Endothelial cell of umbilical vein (primary cell): Measurements from ENCODE around the gene PPP1R1C. TPM values are rescaled to one million over a fixed set of nuclear protein-coding genes. Genes with fewer than 3 reads are reported as not detected.

Source experiments
- BruUV-seq: library from RNA; stranded (reverse); fragments of 400-500 nt; replicated peaks from 2 replicates; lab custom pipeline; 2021; lab: Mats Ljungman, UMichigan
- CTCF ChIA-PET: fragments of 300-600, 350-600 bp; sonication (Branson Sonifier 250); formaldehyde crosslinking; loops from one replicate; lab custom pipeline; 2021; ENCODE audit warnings: antibody characterized with exemption, inconsistent platforms; lab: Charles Lee
- POLR2A ChIA-PET: fragments of 300-600, 350-600 bp; sonication (Branson Sonifier 250); formaldehyde crosslinking; loops from one replicate; lab custom pipeline; 2021; ENCODE audit warnings: antibody characterized with exemption, inconsistent platforms; lab: Charles Lee
- DNase-seq: peaks from one replicate; pipeline ENCODE4 v3.0.0-alpha.2; 2011; ENCODE audit warnings: low read depth, low spot score
- FAIRE-seq: peaks from 2 replicates; lab custom pipeline; 2011; peaks lifted over from hg19 to GRCh38; lab: Jason Lieb, UNC
- H2AFZ ChIP-seq: 2 replicates; pipeline ENCODE4 v1.6.0; 2012; ENCODE audit warnings: low read depth, low read length, control low read depth, inconsistent platforms
- H3K27ac ChIP-seq: 2 replicates; pipeline ENCODE4 v1.5.1; 2011; ENCODE audit warnings: low read depth, mild to moderate bottlenecking, control low read depth, low read length, moderate library complexity; ENCODE audit not compliant: insufficient read depth
- H3K27me3 ChIP-seq, 2 experiments: 2 replicates each; pipeline versions ENCODE4 v1.6.0 to v1.6.1; 2011; ENCODE audit warnings: low read length in 2 of 2, mixed read lengths in 1 of 2; ENCODE audit not compliant: control insufficient read depth in 2 of 2, insufficient read depth in 2 of 2
- H3K36me3 ChIP-seq, 2 experiments: 2 replicates in 1 of 2; 3 replicates in 1 of 2; pipeline ENCODE4 v1.5.1; 2011; ENCODE audit warnings: low read length in 2 of 2, mild to moderate bottlenecking in 1 of 2, moderate library complexity in 1 of 2; ENCODE audit not compliant: control insufficient read depth in 2 of 2, insufficient read depth in 2 of 2; ENCODE audit errors: extremely low read depth in 1 of 2
- H3K4me1 ChIP-seq: 3 replicates; pipeline ENCODE4 v1.5.1; 2011; ENCODE audit warnings: mild to moderate bottlenecking, low read length; ENCODE audit not compliant: control insufficient read depth, insufficient read depth; ENCODE audit errors: extremely low read depth
- H3K4me2 ChIP-seq: 2 replicates; pipeline ENCODE4 v1.6.1; 2011; ENCODE audit warnings: low read length, control low read depth, mixed read lengths; ENCODE audit not compliant: insufficient read depth
- H3K4me3 ChIP-seq, 3 experiments: fragments of 200-600 bp in 1 of 3; sonication (generic), shearing (Covaris generic) in 1 of 3; replicated peaks in 1 of 3; 2 replicates each; pipeline ENCODE4 v1.5.1; 2011 to 2016; ENCODE audit warnings: control low read depth in 3 of 3, low read length in 3 of 3, mild to moderate bottlenecking in 2 of 3, inconsistent platforms in 1 of 3, low read depth in 1 of 3, moderate library complexity in 1 of 3; ENCODE audit not compliant: insufficient read depth in 1 of 3
- H3K79me2 ChIP-seq: 2 replicates; pipeline ENCODE4 v1.6.0; 2012; ENCODE audit warnings: low read length, inconsistent platforms; ENCODE audit not compliant: control insufficient read depth, insufficient read depth
- H3K9ac ChIP-seq: replicated peaks from 2 replicates; pipeline ENCODE3; 2011; ENCODE audit warnings: low read length, control low read depth; ENCODE audit not compliant: insufficient read depth; ENCODE audit errors: extremely low read depth
- H3K9me1 ChIP-seq: replicated peaks from 3 replicates; pipeline ENCODE4 v1.6.0; 2011; ENCODE audit warnings: mild to moderate bottlenecking, low read length; ENCODE audit not compliant: control insufficient read depth, insufficient read depth; ENCODE audit errors: extremely low read depth
- H3K9me3 ChIP-seq: replicated peaks from 2 replicates; pipeline ENCODE4 v1.5.1; 2012; ENCODE audit warnings: low read length, inconsistent platforms; ENCODE audit not compliant: control insufficient read depth, insufficient read depth
- H4K20me1 ChIP-seq: replicated peaks from 2 replicates; pipeline ENCODE3; 2011; ENCODE audit warnings: mild to moderate bottlenecking, low read length; ENCODE audit not compliant: control insufficient read depth, insufficient read depth; ENCODE audit errors: extremely low read depth
- EZH2 ChIP-seq: IDR thresholded peaks from 2 replicates; pipeline ENCODE4 v1.6.1; 2012; ENCODE audit warnings: borderline replicate concordance, low read depth, mild to moderate bottlenecking, moderate library complexity, low read length, inconsistent platforms; ENCODE audit not compliant: severe bottlenecking
- GATA2 ChIP-seq: IDR thresholded peaks from 2 replicates; pipeline ENCODE4 v1.7.0; 2011; ENCODE audit warnings: low read depth, mild to moderate bottlenecking, moderate library complexity, mixed read lengths, low read length; ENCODE audit not compliant: insufficient read length, insufficient read depth
- JUN ChIP-seq: IDR thresholded peaks from 2 replicates; pipeline ENCODE4 v1.6.1; 2011; ENCODE audit warnings: borderline replicate concordance, low read depth; ENCODE audit not compliant: insufficient read length, insufficient read depth
- MYC ChIP-seq: IDR thresholded peaks from one replicate; pipeline ENCODE4 v1.6.1; 2011; ENCODE audit warnings: mild to moderate bottlenecking, low read depth, low read length
- POLR2AphosphoS5 ChIP-seq: IDR thresholded peaks from 2 replicates; pipeline ENCODE4 v1.6.1; 2012; ENCODE audit warnings: low read depth, mild to moderate bottlenecking, control low read depth, low read length, moderate library complexity; ENCODE audit not compliant: insufficient read depth
- dilution Hi-C: fragments of 300-500 bp; cut with MboI; formaldehyde crosslinking; loops from one replicate; pipeline ENCODE4 v1.15.0; 2019; ENCODE audit warnings: low sequenced_read_pairs; ENCODE audit not compliant: extremely low pct_ligation_motif_present
- intact Hi-C: fragments of 100-400 bp; cut with micrococcal nuclease; formaldehyde crosslinking; loops from one replicate; pipeline ENCODE4 v1.10.0; 2022
- polyA plus RNA-seq, 4 experiments: library from polyadenylated mRNA; depleted of rRNA in 3 of 4; stranded (reverse) in 3 of 4; unstranded in 1 of 4; fragments of >200 nt; gene quantifications; 2 replicates each; pipeline versions ENCODE4 v1.2.1 to v1.2.3, GENCODE V29; 2011 to 2012; ENCODE audit warnings: missing spikeins in 1 of 4
- total RNA-seq: library from RNA; stranded (reverse); gene quantifications from 2 replicates; pipeline ENCODE4 v1.2.3, GENCODE V29; 2021
- TF ChIP-seq, protein P1 (sequence below), 2 donors: IDR thresholded peaks; 1 replicate in 1 of 2; 2 replicates in 1 of 2; pipeline ENCODE4 v1.5.1; 2011; ENCODE audit warnings: low read length in 2 of 2, mild to moderate bottlenecking in 2 of 2, moderate library complexity in 2 of 2, control low read depth in 1 of 2, inconsistent platforms in 1 of 2, low read depth in 1 of 2; ENCODE audit not compliant: insufficient read depth in 1 of 2; ENCODE audit errors: extremely low read depth in 1 of 2
- TF ChIP-seq, protein P2 (sequence below): IDR thresholded peaks from 2 replicates; pipeline ENCODE4 v1.6.1; 2011; ENCODE audit not compliant: insufficient read depth, insufficient read length

PPP1R1C gene
- total and polyA plus RNA-seq, 2 donors (not counting 3 experiments of a cell fraction or from before 2014, with no cell fraction given) = 0.26 TPM; not detected in 1

DNA sequence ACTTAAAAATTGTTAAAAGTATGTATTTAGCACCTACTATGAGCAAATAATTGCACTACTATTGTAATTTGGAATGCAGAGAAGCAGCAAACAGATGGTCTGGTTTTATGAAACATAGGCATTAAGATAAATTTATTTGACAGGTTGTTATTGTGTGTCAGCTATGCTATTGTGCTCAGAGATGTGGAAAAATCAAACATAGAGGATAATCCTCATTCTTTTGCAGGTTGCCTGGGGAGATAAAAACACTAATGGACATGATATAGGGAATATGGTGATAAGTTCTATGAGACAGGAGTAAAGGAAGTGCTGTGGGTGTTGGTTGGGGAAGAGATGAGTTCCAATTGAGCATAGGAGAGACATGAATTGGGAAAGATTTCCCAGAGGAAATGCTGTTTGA lies 71.3 kb downstream of the PPP1R1C start:
- Histone ChIP-seq H2AFZ (no peak overlapping the region), H4K20me1 (no peaks in the 10 kb centered on the region), H3K27ac (no peak overlapping the region), H3K4me3 (no peak overlapping the region), H3K36me3 (no peaks in the 10 kb centered on the region), H3K9me1 (no peaks in the 10 kb centered on the region), H3K27me3 (no peaks in the 10 kb centered on the region), H3K9me3 (no peaks in the 10 kb centered on the region), H3K9ac (no peak overlapping the region), H3K4me2 (no peak overlapping the region), H3K4me1 (no peaks in the 10 kb centered on the region), H3K79me2 (no peaks in the 10 kb centered on the region)
- dilution Hi-C loops (no loop called here), intact Hi-C loops (no loop called here)
- FAIRE-seq (no peak), DNase-seq (no peak)
- ChIA-PET CTCF (no interaction called here), POLR2A (no interaction called here)
- BruUV-seq = no TSS peak
- TF ChIP-seq POLR2AphosphoS5 (no peak), EZH2 (no peak), JUN (no peak), MYC (no peak), GATA2 (no peak)
- TF ChIP-seq, protein P1, sequence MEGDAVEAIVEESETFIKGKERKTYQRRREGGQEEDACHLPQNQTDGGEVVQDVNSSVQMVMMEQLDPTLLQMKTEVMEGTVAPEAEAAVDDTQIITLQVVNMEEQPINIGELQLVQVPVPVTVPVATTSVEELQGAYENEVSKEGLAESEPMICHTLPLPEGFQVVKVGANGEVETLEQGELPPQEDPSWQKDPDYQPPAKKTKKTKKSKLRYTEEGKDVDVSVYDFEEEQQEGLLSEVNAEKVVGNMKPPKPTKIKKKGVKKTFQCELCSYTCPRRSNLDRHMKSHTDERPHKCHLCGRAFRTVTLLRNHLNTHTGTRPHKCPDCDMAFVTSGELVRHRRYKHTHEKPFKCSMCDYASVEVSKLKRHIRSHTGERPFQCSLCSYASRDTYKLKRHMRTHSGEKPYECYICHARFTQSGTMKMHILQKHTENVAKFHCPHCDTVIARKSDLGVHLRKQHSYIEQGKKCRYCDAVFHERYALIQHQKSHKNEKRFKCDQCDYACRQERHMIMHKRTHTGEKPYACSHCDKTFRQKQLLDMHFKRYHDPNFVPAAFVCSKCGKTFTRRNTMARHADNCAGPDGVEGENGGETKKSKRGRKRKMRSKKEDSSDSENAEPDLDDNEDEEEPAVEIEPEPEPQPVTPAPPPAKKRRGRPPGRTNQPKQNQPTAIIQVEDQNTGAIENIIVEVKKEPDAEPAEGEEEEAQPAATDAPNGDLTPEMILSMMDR (IDR thresholded peaks at IDR 0.05; ENCODE audit: extremely low read depth in 1 of 2, insufficient read depth in 1 of 2, low read depth in 1 of 2, low read length in 2 of 2) = no peak
- TF ChIP-seq, protein P2, sequence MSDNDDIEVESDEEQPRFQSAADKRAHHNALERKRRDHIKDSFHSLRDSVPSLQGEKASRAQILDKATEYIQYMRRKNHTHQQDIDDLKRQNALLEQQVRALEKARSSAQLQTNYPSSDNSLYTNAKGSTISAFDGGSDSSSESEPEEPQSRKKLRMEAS = no peak
